Right renal cortex interstitium (tissue), 3 donors: ENCODE results near the gene BCL2. TPM values are rescaled to one million over a fixed set of nuclear protein-coding genes. Genes with fewer than 3 reads are reported as not detected.
A peak's percentile ranks its signal among the peaks of the same experiment; 100 is the strongest.

Experiments used
- DNase-seq, 3 donors: peaks; one replicate each; pipeline ENCODE4 v3.0.0-alpha.2; 2013; ENCODE audit warnings: low read depth in 3 of 3, low spot score in 2 of 3
- polyA plus RNA-seq, 3 donors: library from polyadenylated mRNA; unstranded; fragments of 120-200 nt; gene quantifications; one replicate each; pipeline ENCODE4 v1.2.1, GENCODE V29; 2013; ENCODE audit not compliant: insufficient read length in 3 of 3

BCL2 gene
- polyA plus RNA-seq, 3 donors: 23.5 to 24.7 (median 23.6) TPM

GRCh38 chr18:63162271-63163014 lies 157.1 kb downstream of the BCL2 start:
- DNase-seq: no peak

- DNase-seq: no peak
Measured at GRCh38 chr18:63161761-63162195, 157.8 kb downstream of the BCL2 start.

GRCh38 chr18:63161032-63161760 lies 158.4 kb downstream of the BCL2 start:
- no peak for DNase-seq

- no peak for DNase-seq
Measured at GRCh38 chr18:63160172-63160995, 159.2 kb downstream of the BCL2 start.

DNA sequence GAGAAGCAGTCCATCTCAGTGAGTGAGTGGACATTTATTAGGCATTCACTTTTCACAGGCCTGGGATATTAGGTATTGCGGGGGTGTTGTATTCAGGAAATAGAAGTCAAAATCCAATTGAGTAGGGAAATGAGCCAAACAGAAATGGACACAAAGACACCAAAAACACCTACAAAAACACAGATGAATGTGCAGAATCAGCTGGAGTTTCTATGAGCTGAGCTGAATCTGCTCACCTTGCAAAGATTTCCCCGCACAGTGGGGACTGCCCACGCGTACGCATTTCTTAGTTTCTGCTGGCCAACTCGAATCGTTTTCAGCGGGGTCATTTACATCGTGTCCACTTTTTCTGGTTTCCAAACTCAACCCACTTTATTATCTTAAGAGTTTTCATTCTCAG lies 160.0 kb downstream of the BCL2 start:
- no peak for DNase-seq

GRCh38 chr18:63158676-63159291 lies 160.8 kb downstream of the BCL2 start:
- no peak for DNase-seq

GRCh38 chr18:63158012-63158631 lies 161.4 kb downstream of the BCL2 start:
- no peak for DNase-seq

DNA sequence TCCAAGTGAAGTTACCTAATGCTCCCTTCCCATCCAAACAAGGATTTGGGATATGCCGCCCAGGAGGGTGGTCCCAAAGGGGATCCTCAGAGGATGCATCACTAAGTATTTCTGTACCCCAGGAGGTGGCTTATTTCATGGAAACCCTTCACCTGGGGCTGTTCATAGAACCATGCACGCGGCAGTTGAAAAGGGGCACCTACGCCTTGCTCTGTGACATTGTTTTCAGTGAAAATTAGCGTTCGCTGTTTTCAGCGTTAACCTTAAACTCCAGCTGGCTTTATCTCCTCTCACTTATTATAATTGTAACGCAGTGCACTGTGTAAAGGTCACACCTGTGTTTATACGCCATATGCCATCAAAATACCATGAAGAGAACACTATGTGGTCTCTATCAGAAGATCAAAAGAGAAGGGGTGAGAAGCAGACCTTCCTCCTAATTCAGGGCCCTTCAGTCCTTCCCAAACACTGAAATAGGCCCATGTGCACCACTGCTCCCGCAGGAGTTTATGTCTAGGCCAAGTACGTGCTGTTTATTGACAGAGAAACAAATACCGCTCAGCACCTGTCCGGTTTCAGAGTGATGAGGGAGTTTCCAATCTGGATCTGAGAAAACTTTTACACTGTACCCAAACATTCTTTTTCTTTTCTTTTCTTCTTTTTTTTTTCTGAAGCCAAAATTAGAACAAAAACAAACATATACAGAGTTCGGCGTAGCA lies 162.1 kb downstream of the BCL2 start:
- DNase-seq: no peak

DNA sequence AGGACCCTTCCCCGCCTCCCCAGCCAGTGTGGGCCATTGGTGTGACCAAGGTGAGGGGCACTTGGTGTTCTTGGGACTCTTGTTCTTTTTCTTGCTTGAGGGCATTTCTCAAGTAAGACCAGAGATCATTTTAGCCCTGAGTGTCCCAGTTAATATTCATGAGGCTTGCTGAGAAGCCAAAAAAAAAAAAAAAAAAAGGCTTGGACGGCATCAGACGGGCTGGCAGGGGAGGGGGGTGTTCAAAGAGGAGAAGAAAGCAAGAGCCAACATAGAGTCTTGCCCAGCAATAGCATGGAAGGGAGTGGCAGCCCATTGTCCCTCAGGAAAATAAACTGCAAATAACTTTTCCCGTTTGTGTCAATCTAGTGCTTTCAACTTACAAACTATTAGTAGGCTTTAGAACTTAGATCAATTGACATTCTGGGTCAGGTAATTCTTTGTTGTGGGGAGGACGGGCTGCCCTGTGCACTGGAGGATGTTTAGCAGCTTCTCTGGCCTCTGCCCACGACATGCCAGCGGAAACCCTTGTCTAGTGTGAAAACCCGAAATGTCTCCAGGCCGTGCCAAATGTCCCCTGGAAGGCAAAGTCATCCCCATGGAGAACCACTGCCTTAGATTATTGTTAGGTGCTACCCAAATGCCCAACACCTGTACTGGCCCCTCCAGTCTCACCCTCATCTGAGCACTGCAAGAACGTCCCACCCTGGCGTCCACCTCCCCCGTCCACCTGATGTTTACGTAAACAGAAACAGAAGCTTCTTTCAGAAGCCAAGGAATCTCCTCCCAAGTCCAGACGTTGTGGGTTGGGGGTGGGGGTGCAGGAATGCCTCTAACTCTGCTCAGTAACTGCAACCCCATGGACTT lies 163.4 kb downstream of the BCL2 start:
- DNase-seq: no peak

GRCh38 chr18:63155169-63155852 lies 164.3 kb downstream of the BCL2 start:
- DNase-seq: peak in 2 of 3 donors; percentile 53 to 64

DNA sequence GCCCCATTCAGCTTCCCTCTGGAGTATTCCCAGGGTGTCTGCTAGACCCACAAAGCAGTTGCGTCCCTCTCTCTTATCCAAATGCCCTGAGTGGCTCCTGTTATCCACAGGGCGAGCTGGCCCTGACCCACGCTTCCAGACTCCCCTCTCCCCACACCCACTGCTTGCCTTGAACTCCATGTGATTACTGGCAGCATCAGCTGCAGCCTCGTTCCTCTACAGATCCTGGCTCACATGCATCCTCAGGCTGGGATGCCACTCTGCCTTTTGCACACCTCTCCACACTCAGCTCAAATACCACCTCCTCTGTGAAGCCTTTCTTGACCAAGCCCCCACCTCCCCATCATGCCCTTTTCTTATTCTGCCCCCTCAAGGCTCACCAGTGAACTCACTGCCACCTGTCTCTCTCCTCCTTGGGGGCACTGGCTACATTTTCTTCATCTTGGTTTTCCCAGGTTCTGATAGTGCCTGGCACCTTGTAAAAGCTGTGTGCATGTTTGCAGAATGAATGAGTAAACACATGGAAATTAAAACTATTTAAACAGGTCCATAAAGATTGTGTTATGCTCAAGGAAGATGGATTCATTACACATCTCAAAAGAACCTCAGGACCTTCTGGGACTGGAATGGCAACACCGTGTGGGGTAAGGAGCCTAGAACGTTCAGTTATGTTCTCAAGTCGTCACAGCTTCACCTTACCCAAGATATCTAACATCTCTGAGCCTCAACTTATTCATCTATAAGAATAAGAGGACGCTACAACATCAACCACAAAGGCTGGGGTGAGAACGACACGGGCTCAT lies 165.0 kb downstream of the BCL2 start:
- no peak for DNase-seq

GRCh38 chr18:63152791-63153190 lies 166.8 kb downstream of the BCL2 start:
- no peak for DNase-seq

DNA sequence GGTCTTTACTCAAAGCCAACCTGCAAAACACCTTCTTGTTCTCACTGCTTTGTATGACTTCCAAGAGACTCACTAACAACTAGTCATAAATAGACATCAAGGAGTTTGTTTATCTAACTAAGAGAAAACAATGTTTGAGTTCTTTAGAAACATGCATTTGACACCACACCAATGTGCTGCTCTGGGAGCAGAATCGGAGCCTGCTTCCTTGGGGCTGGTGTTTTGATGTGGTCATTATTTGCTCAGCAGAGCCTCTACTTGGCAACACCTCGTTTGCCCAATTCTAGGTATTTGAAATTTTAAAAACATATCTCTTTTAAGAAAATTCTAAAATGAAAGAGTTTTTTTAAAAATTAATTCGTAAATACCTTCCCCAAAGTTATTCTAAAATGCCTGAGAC lies 167.5 kb downstream of the BCL2 start:
- DNase-seq: no peak

DNA sequence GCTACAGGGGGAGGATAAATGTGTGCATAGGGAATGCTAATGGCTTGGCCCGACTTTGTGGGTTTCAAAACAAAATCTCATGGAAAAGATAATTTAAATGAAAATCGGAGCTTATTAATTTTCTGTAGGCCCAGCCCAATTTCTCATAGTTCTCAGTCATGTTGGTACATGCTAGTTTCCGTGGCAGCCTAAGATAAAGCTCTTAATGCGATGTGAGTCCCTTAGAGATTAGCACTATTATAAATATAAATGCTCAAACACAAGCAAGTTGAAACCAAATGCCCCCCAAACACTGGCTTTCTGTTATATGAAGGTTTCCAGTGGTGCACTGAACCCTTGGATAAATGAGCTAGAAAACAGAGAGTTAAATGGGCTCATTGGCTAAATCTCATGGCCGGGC lies 168.0 kb downstream of the BCL2 start:
- no peak for DNase-seq

GRCh38 chr18:63150942-63151421 lies 168.6 kb downstream of the BCL2 start:
- DNase-seq: no peak

DNA sequence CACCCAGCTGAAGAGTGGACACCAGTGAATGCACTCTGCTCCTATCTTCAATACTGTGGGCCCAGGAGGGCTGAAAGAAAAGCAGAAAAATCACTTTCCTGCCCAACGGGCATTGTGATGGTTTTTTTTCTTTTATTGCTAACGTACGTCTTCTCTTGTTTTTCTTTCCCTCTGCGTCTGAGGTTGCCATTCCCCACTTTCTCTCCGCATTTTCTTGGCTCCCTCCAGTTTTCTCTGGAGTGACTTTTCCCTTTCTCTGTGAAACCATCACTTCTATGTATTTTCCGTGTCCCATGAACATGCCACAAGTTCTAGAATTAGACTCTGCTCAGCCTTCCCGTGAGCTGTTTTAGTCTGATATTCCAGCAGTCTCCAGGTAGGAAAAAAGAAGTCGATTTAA lies 169.2 kb downstream of the BCL2 start:
- DNase-seq: no peak

DNA sequence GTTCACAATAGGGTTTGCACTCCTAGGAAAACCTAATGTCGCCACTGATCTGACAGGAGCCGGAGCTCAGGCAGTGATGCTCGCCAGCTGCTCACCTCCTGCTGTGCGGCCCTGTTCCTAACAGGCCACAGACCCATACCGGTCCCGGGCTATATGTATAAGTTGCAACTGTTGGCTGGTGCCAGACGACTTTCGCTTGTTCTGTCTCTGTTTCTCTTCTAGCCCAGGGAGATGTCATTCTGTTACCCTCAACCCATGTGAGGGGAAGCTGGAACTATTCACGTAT lies 170.3 kb downstream of the BCL2 start:
- DNase-seq: no peak
